GM10266 (cell line): ENCODE data around the gene SIMC1.

Experiments used
- DNase-seq: peaks from one replicate; pipeline ENCODE4 v3.0.0; 2012; ENCODE audit errors: extremely low spot score
- CTCF ChIP-seq: IDR thresholded peaks from 2 replicates; pipeline ENCODE4 v1.5.1; 2012; ENCODE audit warnings: mild to moderate bottlenecking, low read depth; ENCODE audit not compliant: control insufficient read depth, insufficient read depth; ENCODE audit errors: missing control alignments

SIMC1 gene

GRCh38 chr5:176391999-176392398, 153.8 kb downstream of the SIMC1 start:
- no peak for TF ChIP-seq CTCF
- no peak for DNase-seq

- no peak for DNase-seq
- no peak for TF ChIP-seq CTCF
Observed at GRCh38 chr5:176392526-176392925, 154.3 kb downstream of the SIMC1 start.

GRCh38 chr5:176394096-176394495, 155.9 kb downstream of the SIMC1 start:
- TF ChIP-seq CTCF, result no peak
- no peak for DNase-seq

GRCh38 chr5:176394881-176395675, 156.9 kb downstream of the SIMC1 start:
- no peak for TF ChIP-seq CTCF
- DNase-seq, result no peak
